ENCODE data around the gene NUDC.
"Not testable (repeated sequence)": the region's sequence is repeated elsewhere in the genome, so short reads cannot be mapped to it uniquely, and the experiment has no call there.

NUDC gene

GRCh38 chr1:26942656-26943055 lies 21.1 kb downstream of the NUDC start:
- no peak overlapping the region for H3K9ac ChIP-seq (ENCODE audit: low read length)
- no peak overlapping the region for H3K4me3 ChIP-seq (ENCODE audit: low read length)
- H3K36me3 ChIP-seq (ENCODE audit: control insufficient read depth, low read depth, low read length): peaks cover 52% of the 10 kb centered on the region
- no peaks in the 10 kb centered on the region for H3K27me3 ChIP-seq (ENCODE audit: control insufficient read depth, insufficient read depth, low read length)
- no peaks in the 10 kb centered on the region for H3K9me3 ChIP-seq (ENCODE audit: control insufficient read depth, low read depth, low read length)
- H3K4me1 ChIP-seq (ENCODE audit: control insufficient read depth, low read depth, low read length): no peaks in the 10 kb centered on the region
- no peak overlapping the region for H3K27ac ChIP-seq (ENCODE audit: low read length)

GRCh38 chr1:26945138-26945537 lies 23.6 kb downstream of the NUDC start:
- no peak overlapping the region for H3K9ac ChIP-seq (ENCODE audit: low read length)
- H3K9me3 ChIP-seq (ENCODE audit: control insufficient read depth, low read depth, low read length): no peaks in the 10 kb centered on the region
- no peaks in the 10 kb centered on the region for H3K27me3 ChIP-seq (ENCODE audit: control insufficient read depth, insufficient read depth, low read length)
- no peak overlapping the region for H3K27ac ChIP-seq (ENCODE audit: low read length)
- H3K4me3 ChIP-seq (ENCODE audit: low read length): no peak overlapping the region
- H3K36me3 ChIP-seq (ENCODE audit: control insufficient read depth, low read depth, low read length): peaks cover 52% of the 10 kb centered on the region
- H3K4me1 ChIP-seq (ENCODE audit: control insufficient read depth, low read depth, low read length): no peaks in the 10 kb centered on the region

DNA sequence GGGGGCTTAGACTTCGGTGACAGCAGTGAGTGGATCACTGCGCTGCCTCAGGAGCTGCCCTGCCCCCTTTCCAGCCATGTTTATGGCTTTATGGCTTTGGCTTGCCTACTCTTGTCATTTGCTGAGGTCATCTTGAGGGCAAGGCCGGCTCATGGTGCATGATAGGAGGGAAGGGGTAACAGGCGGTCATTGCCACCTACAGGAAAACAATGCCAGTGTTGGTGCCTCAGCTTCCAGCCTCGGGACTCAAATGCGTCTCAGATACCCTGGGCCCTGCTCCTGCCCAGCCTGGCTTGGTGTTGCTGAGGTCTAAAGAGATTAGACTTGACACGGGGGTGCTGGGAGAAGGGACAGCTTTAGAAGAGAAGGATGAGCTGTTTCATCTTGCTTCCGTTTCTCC lies 24.2 kb downstream of the NUDC start:
- H3K9ac ChIP-seq (ENCODE audit: low read length): no peak overlapping the region
- no peaks in the 10 kb centered on the region for H3K9me3 ChIP-seq (ENCODE audit: control insufficient read depth, low read depth, low read length)
- no peak overlapping the region for H3K4me3 ChIP-seq (ENCODE audit: low read length)
- H3K27ac ChIP-seq (ENCODE audit: low read length): no peak overlapping the region
- H3K27me3 ChIP-seq (ENCODE audit: control insufficient read depth, insufficient read depth, low read length): no peaks in the 10 kb centered on the region
- peaks cover 56% of the 10 kb centered on the region for H3K36me3 ChIP-seq (ENCODE audit: control insufficient read depth, low read depth, low read length)
- no peaks in the 10 kb centered on the region for H3K4me1 ChIP-seq (ENCODE audit: control insufficient read depth, low read depth, low read length)

DNA sequence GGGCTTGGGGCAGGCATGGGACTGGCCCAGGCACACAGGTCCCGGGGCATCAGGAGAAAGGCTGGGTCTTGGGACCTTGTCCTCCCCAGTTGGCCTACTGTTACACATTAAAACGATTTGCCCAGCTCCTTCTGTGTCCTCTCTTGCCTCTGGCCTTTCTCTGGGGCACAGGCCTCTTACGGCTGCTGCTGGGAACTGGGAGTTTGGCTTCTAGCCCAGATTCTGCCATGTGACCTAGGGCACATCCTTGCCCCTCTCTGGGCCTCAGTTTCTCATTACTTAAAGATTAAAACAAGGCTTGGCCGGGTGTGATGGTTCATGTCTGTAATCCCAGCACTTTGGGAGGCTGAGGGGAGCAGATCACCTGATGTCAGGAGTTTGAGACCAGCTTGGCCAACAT lies 24.7 kb downstream of the NUDC start:
- Histone ChIP-seq H3K4me1 (ENCODE audit: control insufficient read depth, low read depth, low read length) (no peaks in the 10 kb centered on the region), H3K27ac (ENCODE audit: low read length) (no peak overlapping the region), H3K27me3 (ENCODE audit: control insufficient read depth, insufficient read depth, low read length) (no peaks in the 10 kb centered on the region), H3K9me3 (ENCODE audit: control insufficient read depth, low read depth, low read length) (no peaks in the 10 kb centered on the region), H3K36me3 (ENCODE audit: control insufficient read depth, low read depth, low read length) (peaks cover 54% of the 10 kb centered on the region), H3K4me3 (ENCODE audit: low read length) (no peak overlapping the region), H3K9ac (ENCODE audit: low read length) (no peak overlapping the region)

GRCh38 chr1:26948725-26949057 lies 27.1 kb downstream of the NUDC start:
- H3K4me3 ChIP-seq (ENCODE audit: low read length); H3K9ac ChIP-seq (ENCODE audit: low read length); H3K27me3 ChIP-seq (ENCODE audit: control insufficient read depth, insufficient read depth, low read length); H3K27ac ChIP-seq (ENCODE audit: low read length); H3K9me3 ChIP-seq (ENCODE audit: control insufficient read depth, low read depth, low read length); H3K4me1 ChIP-seq (ENCODE audit: control insufficient read depth, low read depth, low read length): not testable (repeated sequence)
- H3K36me3 ChIP-seq (ENCODE audit: control insufficient read depth, low read depth, low read length): peaks cover 31% of the 10 kb centered on the region

DNA sequence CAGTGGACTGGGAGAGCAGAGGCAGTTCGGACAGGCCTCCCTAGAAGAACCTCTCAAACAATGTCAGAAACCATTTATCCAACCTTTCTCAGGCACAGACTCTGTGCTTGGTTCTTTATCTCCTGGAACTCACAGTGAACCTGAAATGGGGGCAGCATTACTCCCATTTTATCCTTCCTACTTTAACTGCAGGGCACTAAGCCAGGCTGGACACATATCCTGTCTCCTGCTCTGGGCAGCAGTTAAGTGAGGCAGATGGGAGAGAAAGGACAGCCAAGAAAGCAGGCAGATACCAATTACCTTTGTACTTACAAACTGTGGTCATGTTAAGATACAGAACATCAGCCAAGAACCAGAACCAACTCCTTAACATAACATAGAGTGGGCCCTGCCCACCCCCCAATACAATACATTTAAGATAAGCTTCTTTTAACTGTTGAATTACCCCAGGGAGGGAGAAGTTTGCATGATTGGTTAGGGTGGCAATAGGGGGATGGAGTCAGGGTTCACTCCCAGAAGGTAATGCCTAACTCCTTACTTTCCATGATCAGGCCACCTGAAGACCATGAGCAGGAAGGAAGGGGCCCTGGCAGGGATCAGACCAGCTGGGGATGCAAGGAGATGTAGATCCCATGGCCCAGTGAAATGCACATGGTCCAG lies 27.9 kb downstream of the NUDC start:
- Histone ChIP-seq H3K27ac (ENCODE audit: low read length) (no peak overlapping the region), H3K4me1 (ENCODE audit: control insufficient read depth, low read depth, low read length) (no peaks in the 10 kb centered on the region), H3K9me3 (ENCODE audit: control insufficient read depth, low read depth, low read length) (no peaks in the 10 kb centered on the region), H3K36me3 (ENCODE audit: control insufficient read depth, low read depth, low read length) (peaks cover 27% of the 10 kb centered on the region), H3K4me3 (ENCODE audit: low read length) (no peak overlapping the region), H3K27me3 (ENCODE audit: control insufficient read depth, insufficient read depth, low read length) (no peaks in the 10 kb centered on the region), H3K9ac (ENCODE audit: low read length) (no peak overlapping the region)

DNA sequence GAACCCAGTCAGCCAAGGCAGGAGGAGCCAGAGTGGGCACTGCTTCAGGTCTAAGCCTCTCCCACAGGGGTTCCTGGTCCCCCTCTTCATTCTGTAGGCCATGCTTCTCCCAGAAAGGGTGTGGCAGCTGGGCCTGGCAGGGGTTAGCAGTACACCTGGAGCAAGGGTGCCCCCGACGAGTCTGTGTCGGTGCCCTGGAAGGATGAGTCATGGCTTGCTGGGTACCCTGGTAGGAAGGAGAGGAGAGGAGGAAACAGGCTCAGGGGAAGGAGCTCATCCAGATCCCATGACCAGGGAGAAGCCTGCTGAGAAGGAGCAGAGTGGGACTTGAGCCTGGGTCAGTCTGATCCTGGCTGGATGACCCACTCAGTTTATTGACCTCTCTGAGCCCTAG lies 28.4 kb downstream of the NUDC start:
- H3K9me3 ChIP-seq (ENCODE audit: control insufficient read depth, low read depth, low read length): no peaks in the 10 kb centered on the region
- H3K36me3 ChIP-seq (ENCODE audit: control insufficient read depth, low read depth, low read length): peaks cover 26% of the 10 kb centered on the region
- no peaks in the 10 kb centered on the region for H3K4me1 ChIP-seq (ENCODE audit: control insufficient read depth, low read depth, low read length)
- H3K9ac ChIP-seq (ENCODE audit: low read length): no peak overlapping the region
- no peak overlapping the region for H3K27ac ChIP-seq (ENCODE audit: low read length)
- H3K4me3 ChIP-seq (ENCODE audit: low read length): no peak overlapping the region
- H3K27me3 ChIP-seq (ENCODE audit: control insufficient read depth, insufficient read depth, low read length): no peaks in the 10 kb centered on the region

DNA sequence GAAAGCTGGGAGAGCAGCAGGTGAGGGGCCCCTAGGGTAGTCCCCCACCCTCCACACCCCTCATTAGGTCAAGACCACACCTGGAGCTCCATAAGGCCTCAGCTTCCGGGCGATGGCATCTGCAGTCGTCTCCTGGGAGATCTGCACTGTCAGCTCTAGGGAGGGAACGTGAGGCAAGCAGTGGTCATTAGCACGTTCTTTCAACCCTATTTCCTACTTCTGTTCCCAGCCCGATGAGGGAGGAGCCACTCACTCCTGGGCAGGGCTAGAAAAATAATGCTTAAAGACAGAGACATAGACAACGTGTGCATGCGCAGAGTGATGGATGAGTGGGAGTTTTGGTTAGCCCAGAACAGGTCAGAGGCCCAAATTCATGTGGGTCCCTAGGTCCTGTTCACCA lies 29.1 kb downstream of the NUDC start:
- peaks cover 19% of the 10 kb centered on the region for H3K36me3 ChIP-seq (ENCODE audit: control insufficient read depth, low read depth, low read length)
- H3K4me1 ChIP-seq (ENCODE audit: control insufficient read depth, low read depth, low read length): no peaks in the 10 kb centered on the region
- no peaks in the 10 kb centered on the region for H3K27me3 ChIP-seq (ENCODE audit: control insufficient read depth, insufficient read depth, low read length)
- H3K4me3 ChIP-seq (ENCODE audit: low read length): no peak overlapping the region
- no peak overlapping the region for H3K27ac ChIP-seq (ENCODE audit: low read length)
- no peak overlapping the region for H3K9ac ChIP-seq (ENCODE audit: low read length)
- H3K9me3 ChIP-seq (ENCODE audit: control insufficient read depth, low read depth, low read length): no peaks in the 10 kb centered on the region

GRCh38 chr1:26951216-26951615 lies 29.7 kb downstream of the NUDC start:
- H3K36me3 ChIP-seq (ENCODE audit: control insufficient read depth, low read depth, low read length): peaks cover 13% of the 10 kb centered on the region
- H3K9me3 ChIP-seq (ENCODE audit: control insufficient read depth, low read depth, low read length): no peaks in the 10 kb centered on the region
- H3K9ac ChIP-seq (ENCODE audit: low read length): no peak overlapping the region
- no peaks in the 10 kb centered on the region for H3K4me1 ChIP-seq (ENCODE audit: control insufficient read depth, low read depth, low read length)
- H3K27me3 ChIP-seq (ENCODE audit: control insufficient read depth, insufficient read depth, low read length): no peaks in the 10 kb centered on the region
- H3K27ac ChIP-seq (ENCODE audit: low read length): no peak overlapping the region
- H3K4me3 ChIP-seq (ENCODE audit: low read length): no peak overlapping the region

GRCh38 chr1:26951821-26952497 lies 30.4 kb downstream of the NUDC start:
- Histone ChIP-seq H3K9ac (ENCODE audit: low read length) (no peak overlapping the region), H3K4me1 (ENCODE audit: control insufficient read depth, low read depth, low read length) (no peaks in the 10 kb centered on the region), H3K27me3 (ENCODE audit: control insufficient read depth, insufficient read depth, low read length) (no peaks in the 10 kb centered on the region), H3K4me3 (ENCODE audit: low read length) (no peak overlapping the region), H3K36me3 (ENCODE audit: control insufficient read depth, low read depth, low read length) (peaks cover 10% of the 10 kb centered on the region), H3K9me3 (ENCODE audit: control insufficient read depth, low read depth, low read length) (no peaks in the 10 kb centered on the region), H3K27ac (ENCODE audit: low read length) (no peak overlapping the region)

DNA sequence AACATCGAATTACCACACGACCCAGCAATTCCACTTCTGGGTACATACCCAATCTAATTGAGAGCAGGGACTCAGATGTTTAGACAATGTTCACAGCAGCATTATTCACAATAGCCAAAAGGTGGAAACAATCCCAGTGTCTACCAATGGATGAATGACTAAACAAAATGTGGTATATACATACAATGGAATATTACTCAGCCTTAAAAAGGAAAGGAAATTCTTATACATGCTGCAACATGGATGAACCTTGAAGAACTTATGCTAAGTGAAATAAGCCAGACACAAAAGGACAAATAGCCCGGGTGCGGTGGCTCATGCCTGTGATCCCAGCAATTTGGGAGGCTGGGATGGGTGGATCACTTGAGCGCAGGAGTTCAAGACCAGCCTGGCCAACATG lies 31.8 kb downstream of the NUDC start:
- no peak overlapping the region for H3K9ac ChIP-seq (ENCODE audit: low read length)
- H3K36me3 ChIP-seq (ENCODE audit: control insufficient read depth, low read depth, low read length): peaks cover 8% of the 10 kb centered on the region
- no peak overlapping the region for H3K27ac ChIP-seq (ENCODE audit: low read length)

DNA sequence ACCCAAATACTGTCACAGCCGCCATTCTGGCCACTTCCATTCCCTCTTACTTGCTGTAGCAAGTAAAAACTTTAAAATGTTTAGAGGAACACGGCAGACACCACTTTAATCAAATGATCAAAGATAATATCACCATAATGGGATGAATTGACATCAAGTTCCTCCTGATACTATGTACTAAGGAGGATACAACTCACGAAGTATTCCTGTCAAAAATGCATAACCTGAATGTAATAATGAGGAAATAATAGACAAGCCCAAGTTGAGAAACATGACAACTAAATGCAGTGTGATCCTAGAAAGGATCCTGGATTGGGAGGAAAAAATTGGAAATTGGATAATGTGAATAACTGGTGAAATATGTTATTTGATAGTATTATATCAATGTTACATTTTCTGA lies 34.8 kb downstream of the NUDC start:
- Histone ChIP-seq H3K4me1 (ENCODE audit: control insufficient read depth, low read depth, low read length) (peaks cover 3% of the 10 kb centered on the region), H3K4me3 (ENCODE audit: low read length) (no peak overlapping the region), H3K36me3 (ENCODE audit: control insufficient read depth, low read depth, low read length) (no peaks in the 10 kb centered on the region), H3K9ac (ENCODE audit: low read length) (no peak overlapping the region), H3K9me3 (ENCODE audit: control insufficient read depth, low read depth, low read length) (no peaks in the 10 kb centered on the region), H3K27me3 (ENCODE audit: control insufficient read depth, insufficient read depth, low read length) (peaks cover 28% of the 10 kb centered on the region), H3K27ac (ENCODE audit: low read length) (no peak overlapping the region)

More for the DNA sequence above, 31.8 kb downstream of the NUDC start:
- H3K27me3 ChIP-seq (ENCODE audit: control insufficient read depth, insufficient read depth, low read length): no peaks in the 10 kb centered on the region
- no peaks in the 10 kb centered on the region for H3K4me1 ChIP-seq (ENCODE audit: control insufficient read depth, low read depth, low read length)
- no peaks in the 10 kb centered on the region for H3K9me3 ChIP-seq (ENCODE audit: control insufficient read depth, low read depth, low read length)
- no peak overlapping the region for H3K4me3 ChIP-seq (ENCODE audit: low read length)
